Heart right ventricle (tissue), 16 donors: Measurements from ENCODE around the gene NFATC1. TPM values are rescaled to one million over a fixed set of nuclear protein-coding genes. Genes with fewer than 3 reads are reported as not detected.

Experiments
- ATAC-seq, 8 donors: fragments of 200-7000 bp; cut with Tn5 transposase; one replicate each; pipeline ENCODE4 v1.9.1; 2020; ENCODE audit warnings: mild to moderate bottlenecking in 8 of 8, moderate library complexity in 8 of 8, moderate number of reproducible peaks in 1 of 8
- DNase-seq, 2 donors: peaks; one replicate each; pipeline ENCODE4 v3.0.0-alpha.2; 2020
- H3K27ac ChIP-seq, 10 donors: fragments of 200-600 bp; sonication (generic) in 2 of 10; one replicate each; pipeline versions ENCODE4 v1.5.0 to v1.8.0; 2020 to 2022; ENCODE audit warnings: mild to moderate bottlenecking in 3 of 10
- H3K27me3 ChIP-seq, 7 donors: fragments of 200-600 bp; one replicate each; pipeline ENCODE4 v1.8.0; 2021 to 2022; ENCODE audit warnings: mild to moderate bottlenecking in 2 of 7
- H3K36me3 ChIP-seq, 9 donors: fragments of 200-600 bp; sonication (generic) in 1 of 9; one replicate each; pipeline versions ENCODE4 v1.5.0 to v1.8.0; 2020 to 2022; ENCODE audit warnings: mild to moderate bottlenecking in 2 of 9
- H3K4me1 ChIP-seq, 9 donors: fragments of 200-600 bp; sonication (generic) in 1 of 9; one replicate each; pipeline versions ENCODE4 v1.5.0 to v1.8.0; 2020 to 2022; ENCODE audit warnings: mild to moderate bottlenecking in 4 of 9
- H3K4me3 ChIP-seq, 10 donors: fragments of 200-600 bp; sonication (generic) in 2 of 10; one replicate each; pipeline versions ENCODE4 v1.5.0 to v1.8.0; 2020 to 2022; ENCODE audit warnings: mild to moderate bottlenecking in 7 of 10, moderate library complexity in 2 of 10
- H3K9me3 ChIP-seq, 11 donors: fragments of 200-600 bp in 10 of 11; sonication (generic) in 2 of 11; one replicate each; pipeline versions ENCODE4 v1.5.0 to v1.8.0; 2013 to 2022; ENCODE audit warnings: mild to moderate bottlenecking in 2 of 11, control low read depth in 1 of 11, moderate library complexity in 1 of 11
- CTCF ChIP-seq, 9 donors: fragments of 200-600 bp; sonication (generic) in 2 of 9; IDR thresholded peaks; one replicate each; pipeline versions ENCODE4 v1.5.0 to v1.8.0; 2021 to 2022; ENCODE audit warnings: antibody characterized with exemption in 9 of 9, mild to moderate bottlenecking in 5 of 9, moderate library complexity in 1 of 9
- WGBS, 2 donors: extraction: QIAGEN DNeasy Blood & Tissue Kit; methylation state at CpG; one replicate each; pipeline ENCODE4 v1.1.7; 2013; ENCODE audit warnings: inconsistent platforms in 1 of 2; 5-methylcytosine and 5-hydroxymethylcytosine counted together
- intact Hi-C, 10 donors: fragments of 100-400 bp; cut with DNase I; formaldehyde crosslinking; loops; one replicate each; pipeline versions ENCODE4 v1.11.1 to v1.14.2; 2022
- polyA plus RNA-seq, 2 donors: library from polyadenylated mRNA; stranded (reverse); fragments of 200-250 nt; gene quantifications; one replicate each; pipeline ENCODE4 v1.2.3, GENCODE V29; 2013
- total RNA-seq, 10 donors: library from RNA; stranded (reverse); fragmentation: NEBNext Ultra II Directional in 3 of 10; extraction: Animal tissue kit (Norgen Biotek cat#: 25700) in 3 of 10; gene quantifications; one replicate each; pipeline versions ENCODE4 v1.2.1 to v1.2.4, GENCODE V29; 2021 to 2023
- donor health status: Arrhythmogenic right ventricular cardiomyopathy.
- donor health status: ischemic (EF 13 %, LVEDD 7.1; RV severe dilation, severe dysfunction).
- donor health status: healthy with polysubstance abuse.
- donor health status: DM: no; HTN: yes; CAD: no.
- donor health status: DM: no; HTN: no; CAD: no.
- donor health status: ischemic (EF 25% LVEDD 6.9; RV normal size, moderate dysfunction).
- donor health status: ischemic (EF 25% LVEDD 5.7; RV mildly dilated, moderate dysfunction).
- donor health status: healthy.
- donor health status: DM: yes; HTN: yes; CAD: no.
- donor health status: Ischemic cardiomyopathy.
- donor health status: ischemic (EF 35%, LVEDD 5.7; RV mildly dilated, moderate dysfunction).
- donor health status: nonischemic (EF 11% LVEDD 7.7; RV severe dilation, severe dysfunction).
- donor health status: DM: yes; HTN: yes; CAD: no.
- donor health status: PGD.
- donor health status: ischemic (EF 29% LVEDD 5.4; RV normal size, mild dysfunction).
- donor health status: nonischemic (EF 23%, LVEDD 6.1; RV moderate dilation, normal function).

The NFATC1 gene
- total and polyA plus RNA-seq, 12 donors = 6.3 to 23.8 (median 18.6) TPM

GRCh38 chr18:79397247-79397829 lies 1.6 kb downstream of the NFATC1 start:
- intact Hi-C loops = loop anchor here in 5 of 10 donors (2.0 to 10.0 kb wide), 4 partner anchors 60 to 557 kb away; partner anchors contain the start of gene SLC66A2 (in 1 of the 5)
- no peak for TF ChIP-seq CTCF (IDR thresholded peaks at IDR 0.05)
- ATAC-seq (no peak), DNase-seq (no peak)
- Histone ChIP-seq H3K4me3 (peak overlapping the region in 6 of 10 donors; percentile 59 to 70 (median 64)), H3K27me3 (peaks cover 0 to 43% (median 0%) of the 10 kb centered on the region in 7 donors), H3K9me3 (no peaks in the 10 kb centered on the region), H3K36me3 (peaks cover 0 to 4% (median 0%) of the 10 kb centered on the region in 9 donors), H3K27ac (no peak overlapping the region), H3K4me1 (peaks cover 16 to 65% (median 50%) of the 10 kb centered on the region in 9 donors)
- 84 to 92% methylated on average over 27 of the region's 27 CpGs for WGBS, 2 donors

- H3K36me3 ChIP-seq = peaks cover 0 to 4% (median 0%) of the 10 kb centered on the region in 9 donors
- ATAC-seq (no peak), DNase-seq (no peak)
- H3K27me3 ChIP-seq = peaks cover 0 to 35% (median 0%) of the 10 kb centered on the region in 7 donors
- no peak for TF ChIP-seq CTCF (IDR thresholded peaks at IDR 0.05)
- intact Hi-C loops = loop anchor here in 6 of 10 donors (2.0 to 10.0 kb wide), 5 partner anchors 59 to 557 kb away; partner anchors contain the start of gene SLC66A2 (in 1 of the 6)
- WGBS, 2 donors = 81 to 86% methylated on average over 38 of the region's 38 CpGs
- no peaks in the 10 kb centered on the region for H3K9me3 ChIP-seq
- H3K4me3 ChIP-seq = peak overlapping the region in 2 of 10 donors; percentile 59 to 68
- H3K4me1 ChIP-seq = peaks cover 21 to 67% (median 54%) of the 10 kb centered on the region in 9 donors
- H3K27ac ChIP-seq = no peak overlapping the region
Observed at GRCh38 chr18:79397830-79398761, 2.4 kb downstream of the NFATC1 start.

- no peak for TF ChIP-seq CTCF (IDR thresholded peaks at IDR 0.05)
- ATAC-seq = no peak
- Histone ChIP-seq H3K36me3 (peaks cover 0 to 4% (median 0%) of the 10 kb centered on the region in 9 donors), H3K4me1 (peaks cover 26 to 75% (median 58%) of the 10 kb centered on the region in 9 donors), H3K27me3 (peaks cover 0 to 22% (median 0%) of the 10 kb centered on the region in 7 donors), H3K9me3 (no peaks in the 10 kb centered on the region), H3K4me3 (peak overlapping the region; percentile 51 to 92 (median 83)), H3K27ac (peak overlapping the region in 9 of 10 donors; percentile 27 to 95 (median 87))
- intact Hi-C loops = loop anchor here in 7 of 10 donors (2.0 to 10.0 kb wide), 6 partner anchors 58 to 555 kb away; partner anchors contain the start of gene SLC66A2 (in 1 of the 7)
- DNase-seq = no peak
- 26 to 29% methylated on average over 77 to 79 of the region's 79 CpGs for WGBS, 2 donors
Observed at GRCh38 chr18:79399275-79400081, 3.7 kb downstream of the NFATC1 start.
